Activated CD4-positive, CD25-positive, alpha-beta regulatory T cell treated with anti-CD3 and anti-CD28 coated beads, Interleukin-2, amount 50 U/mL, for 16 hours (primary cell): ENCODE results near the gene CPZ.

Experiments
- DNase-seq: peaks from one replicate; pipeline ENCODE4 v3.0.0-alpha.2; 2020; ENCODE audit warnings: low read depth, low spot score

Gene CPZ

DNA sequence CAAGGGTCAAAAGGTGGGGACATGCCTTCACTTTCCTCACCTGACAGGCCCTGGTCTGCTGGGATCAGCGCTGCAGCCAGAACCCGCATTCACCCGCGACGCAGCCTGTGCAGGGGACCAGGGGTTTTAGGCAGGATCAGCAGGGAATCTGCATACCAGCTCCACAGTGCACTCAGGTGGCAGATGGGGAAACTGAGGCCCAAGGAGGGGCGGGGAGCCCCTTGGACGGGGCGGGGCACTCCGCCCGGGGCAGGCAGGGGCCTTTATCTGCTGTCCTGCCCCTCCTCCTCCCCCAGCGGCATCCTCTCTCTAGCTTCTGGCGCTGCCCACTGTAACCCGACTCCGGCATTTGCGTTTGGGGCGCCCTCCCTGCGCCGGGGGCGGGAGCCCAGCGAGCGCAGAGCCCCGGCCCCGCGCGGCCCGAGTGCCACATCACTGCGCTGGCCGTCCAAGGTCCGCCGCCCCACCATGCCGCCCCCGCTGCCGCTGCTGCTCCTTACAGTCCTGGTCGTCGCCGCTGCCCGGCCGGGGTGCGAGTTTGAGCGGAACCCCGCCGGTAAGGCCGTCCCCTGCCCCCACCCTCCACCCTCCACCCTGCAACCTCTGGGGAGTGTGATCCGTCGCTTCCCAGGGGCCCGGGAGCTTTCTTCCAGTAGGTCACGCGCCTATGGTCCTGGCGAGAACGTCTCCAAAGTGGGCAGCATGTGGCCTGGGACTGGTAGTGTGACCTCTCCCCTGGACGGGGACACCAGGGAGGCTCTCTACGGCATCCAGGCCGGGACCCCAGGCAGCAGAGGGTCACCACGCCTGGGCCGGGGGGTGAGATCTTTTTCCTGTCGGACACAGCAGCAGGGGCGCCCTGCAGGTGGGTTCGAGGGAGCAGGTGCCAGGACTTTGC, at the start of gene CPZ:
Gene CPZ, plus strand, starts transcription at position 400 of the 898 bp plus-strand sequence. Its CDS starts 69 bp downstream, at position 469.
- DNase-seq: no peak

DNA sequence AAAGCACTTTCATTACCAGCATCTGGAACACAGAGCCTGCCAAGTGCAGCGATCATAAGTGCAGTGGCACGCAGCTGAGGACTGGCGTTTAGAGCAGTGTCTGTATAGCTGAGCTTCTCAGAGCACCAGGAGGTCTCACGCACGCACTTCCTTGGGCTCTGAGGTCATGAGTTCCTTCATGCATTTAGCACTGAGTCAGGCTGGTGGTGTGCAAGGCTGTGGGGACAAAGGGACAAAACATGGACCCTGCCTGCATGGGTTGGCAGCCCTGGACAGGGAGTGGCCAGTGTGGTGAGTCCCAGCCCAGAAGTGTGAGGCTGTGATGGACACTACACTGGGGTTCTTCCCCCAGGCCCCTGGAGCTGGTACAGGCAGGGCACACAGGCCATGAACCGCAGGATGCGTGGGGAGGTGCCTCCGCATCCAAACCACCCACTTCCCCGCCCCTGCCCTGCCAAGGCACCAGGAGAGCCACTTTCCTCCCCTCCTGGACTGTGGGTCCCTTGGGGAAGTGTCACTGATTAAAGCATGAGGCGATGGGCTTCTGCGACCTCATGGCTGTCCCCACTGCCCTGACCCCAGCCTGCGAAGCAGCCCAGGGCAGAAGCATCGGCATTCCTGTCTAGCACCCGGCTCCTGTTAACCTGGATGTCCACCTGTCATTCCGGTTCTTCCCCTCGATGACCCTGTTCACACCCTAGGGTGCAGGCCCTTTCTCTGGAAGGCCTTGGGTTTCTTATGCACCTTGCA, 49.6 kb upstream of the CPZ start:
- no peak for DNase-seq

DNA sequence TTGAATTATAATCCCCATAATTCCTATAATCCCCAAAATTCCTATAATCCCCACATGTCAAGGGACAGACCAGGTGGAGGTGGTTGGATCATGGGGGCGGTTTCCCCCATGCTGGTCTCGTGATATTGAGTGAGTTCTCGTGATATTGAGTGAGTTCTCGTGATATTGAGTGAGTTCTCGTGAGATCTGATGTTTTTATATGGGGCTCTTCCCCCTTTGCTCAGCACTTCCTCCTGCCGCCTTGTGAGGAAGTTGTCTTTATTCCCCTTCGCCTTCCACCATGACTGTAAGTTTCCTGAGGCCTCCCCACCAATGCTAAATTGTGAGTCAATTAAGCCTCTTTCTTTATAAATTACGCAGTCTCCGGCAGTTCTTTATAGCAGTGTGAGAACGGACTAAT, 48.9 kb upstream of the CPZ start:
- DNase-seq: no peak

DNA sequence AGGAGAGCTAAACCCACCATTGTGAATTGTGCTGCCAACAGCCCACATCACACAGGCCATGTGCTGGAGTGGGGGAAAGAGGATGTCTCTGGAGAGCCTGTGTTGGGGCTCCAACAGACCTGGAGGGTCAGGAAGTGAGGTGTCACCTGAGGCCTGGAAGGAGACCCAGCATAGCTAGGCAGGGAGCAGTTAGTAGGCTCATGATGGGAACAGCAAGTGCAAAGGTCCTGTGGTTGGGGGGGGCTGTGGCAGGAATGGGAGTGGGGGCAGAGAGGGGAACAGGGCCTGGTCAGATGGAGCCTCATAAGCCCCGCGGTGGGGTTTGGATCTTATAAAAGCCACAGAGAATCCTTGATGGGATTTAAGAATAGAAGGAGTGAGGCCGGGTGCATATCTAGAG, 48.3 kb upstream of the CPZ start:
- DNase-seq: no peak

DNA sequence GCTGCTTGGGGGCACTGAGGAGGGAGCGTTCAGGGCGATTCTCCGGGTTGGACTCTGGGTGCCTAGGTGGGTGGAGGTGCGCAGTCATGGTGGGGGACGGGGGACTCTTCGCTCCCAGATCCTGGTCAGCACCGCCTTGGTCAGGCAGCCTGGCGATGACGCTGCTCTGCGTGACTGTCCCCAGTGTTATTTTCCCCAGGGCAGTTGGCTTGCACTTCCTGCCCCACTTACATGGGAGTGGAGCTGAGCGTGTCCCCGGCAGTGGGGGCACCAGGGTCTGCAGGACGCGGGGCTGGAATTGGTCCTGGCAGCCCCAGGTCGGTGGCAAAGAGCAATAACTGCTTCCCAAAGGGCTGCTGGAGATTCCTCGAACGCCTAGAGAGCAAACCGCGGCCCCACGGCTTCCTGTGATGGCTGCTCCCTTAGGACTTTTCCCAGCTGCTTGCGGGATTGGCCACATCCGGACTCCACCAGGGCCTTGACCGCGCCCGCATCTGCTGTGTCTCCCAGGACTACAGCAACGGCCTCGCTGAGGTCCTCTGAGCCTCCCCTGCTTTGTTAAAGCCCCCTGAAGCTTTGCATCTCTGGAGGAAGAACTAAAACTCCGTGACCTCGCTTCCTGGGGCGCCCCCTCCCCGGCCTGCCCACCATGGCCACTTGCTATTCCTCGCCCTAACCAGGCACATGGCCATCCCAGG, 47.7 kb upstream of the CPZ start:
- no peak for DNase-seq

DNA sequence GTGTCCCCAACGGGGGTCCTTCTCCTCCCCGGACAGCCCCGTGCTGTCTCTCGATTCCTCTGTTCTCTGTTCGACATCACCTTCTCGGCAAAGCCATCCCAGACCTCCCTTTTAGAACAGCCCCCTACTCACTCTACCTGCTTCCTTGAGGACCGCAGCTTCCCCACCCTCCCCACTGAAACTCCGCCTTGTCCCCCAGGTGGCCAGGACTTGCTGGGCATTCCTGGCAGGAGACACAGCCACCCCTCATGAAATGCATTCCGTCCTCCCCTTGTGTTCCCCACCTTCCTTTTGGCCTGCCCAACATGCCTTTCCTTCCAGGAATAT, 47.2 kb upstream of the CPZ start:
- DNase-seq: no peak

DNA sequence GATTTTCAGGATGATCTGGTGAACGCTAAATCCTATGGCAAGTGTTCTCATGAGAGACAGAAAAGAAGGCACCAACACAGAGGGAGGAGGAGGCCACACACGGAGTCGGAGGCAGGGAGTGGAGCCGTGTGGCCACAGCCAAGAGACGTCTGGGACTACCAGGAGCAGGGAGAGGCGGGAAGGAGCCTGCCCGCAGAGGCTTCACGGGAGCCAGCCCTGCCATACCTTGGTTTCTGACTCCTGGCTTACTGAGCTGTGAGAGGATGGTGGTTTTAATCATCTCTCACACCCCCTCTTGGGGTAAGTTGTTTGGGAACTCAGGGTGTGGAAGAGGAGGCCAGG, 45.8 kb upstream of the CPZ start:
- no peak for DNase-seq

DNA sequence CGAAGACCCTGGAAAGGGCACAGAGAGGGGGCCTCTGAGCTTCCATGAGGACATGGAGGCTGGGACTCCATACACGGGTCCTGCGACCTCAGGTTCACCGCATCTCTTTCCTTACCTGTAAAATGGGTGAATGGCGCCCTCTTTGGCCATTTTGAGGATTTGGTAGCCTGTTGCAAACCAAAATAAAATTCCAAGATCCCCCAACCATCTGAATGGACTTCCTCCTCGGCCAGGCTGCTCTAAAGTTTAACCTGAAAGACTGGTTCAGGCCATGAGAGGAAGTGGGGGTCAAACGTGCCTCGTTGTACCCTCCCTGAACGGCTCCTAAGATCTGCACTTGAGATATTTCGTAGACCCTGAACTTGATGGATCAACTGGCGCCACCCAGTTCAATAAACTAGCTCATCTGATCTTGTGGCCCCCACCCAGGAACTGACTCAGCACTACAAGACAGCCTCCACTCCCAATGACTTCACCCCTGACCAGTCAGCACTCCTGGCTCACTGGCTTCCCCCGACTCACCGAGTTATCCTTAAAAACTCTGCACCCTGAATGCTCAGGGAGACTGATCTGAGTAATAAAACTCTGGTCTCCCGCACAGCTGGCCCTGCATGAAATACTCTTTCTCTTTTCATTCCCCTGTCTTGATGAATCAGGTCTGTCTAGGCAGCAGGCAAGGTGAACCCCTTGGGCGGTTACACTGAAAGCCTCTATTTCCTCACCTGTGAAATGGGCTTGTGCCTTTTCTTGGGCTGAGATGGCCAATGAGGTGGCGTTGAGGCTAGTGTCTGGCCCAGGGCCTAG, 45.3 kb upstream of the CPZ start:
- DNase-seq: no peak

DNA sequence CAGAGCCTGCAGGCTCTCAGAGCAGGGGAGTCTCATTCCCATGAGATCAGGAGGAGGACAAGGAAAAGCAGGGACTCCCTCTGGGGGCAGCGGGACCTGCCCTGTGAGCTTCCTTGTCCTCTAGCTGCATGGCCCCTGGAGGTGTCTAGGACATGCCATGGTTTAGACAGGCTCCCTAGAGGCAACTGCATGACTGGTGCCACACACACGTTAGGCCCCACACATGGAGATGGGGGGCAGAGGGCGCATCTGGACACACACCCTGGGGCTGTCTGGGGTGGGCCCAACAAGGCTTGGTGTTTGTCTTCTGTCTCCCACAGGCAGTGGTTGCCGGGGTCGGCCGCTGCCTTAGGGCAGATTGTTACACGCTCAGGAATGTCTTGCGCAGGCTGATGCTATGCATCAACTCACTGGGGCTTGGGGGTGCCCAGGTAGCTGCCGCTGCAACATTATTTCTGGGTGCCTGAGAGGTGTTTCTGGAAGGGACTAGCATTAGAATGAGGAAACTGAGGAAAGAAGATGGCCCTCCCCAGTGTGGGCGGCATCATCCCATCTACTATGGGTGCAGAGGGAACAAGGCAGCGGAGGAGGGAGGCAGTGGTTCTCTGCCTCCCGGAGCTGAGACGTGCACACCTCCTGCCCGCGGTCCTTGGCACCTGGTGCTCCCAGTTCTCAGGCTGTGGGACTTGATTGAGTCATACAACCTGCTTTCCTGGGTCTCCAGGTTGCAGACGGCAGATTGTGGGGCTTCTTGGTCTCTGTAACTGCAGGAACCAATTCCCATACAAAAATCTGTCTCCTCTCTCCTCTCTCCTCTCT, 44.4 kb upstream of the CPZ start:
- no peak for DNase-seq

DNA sequence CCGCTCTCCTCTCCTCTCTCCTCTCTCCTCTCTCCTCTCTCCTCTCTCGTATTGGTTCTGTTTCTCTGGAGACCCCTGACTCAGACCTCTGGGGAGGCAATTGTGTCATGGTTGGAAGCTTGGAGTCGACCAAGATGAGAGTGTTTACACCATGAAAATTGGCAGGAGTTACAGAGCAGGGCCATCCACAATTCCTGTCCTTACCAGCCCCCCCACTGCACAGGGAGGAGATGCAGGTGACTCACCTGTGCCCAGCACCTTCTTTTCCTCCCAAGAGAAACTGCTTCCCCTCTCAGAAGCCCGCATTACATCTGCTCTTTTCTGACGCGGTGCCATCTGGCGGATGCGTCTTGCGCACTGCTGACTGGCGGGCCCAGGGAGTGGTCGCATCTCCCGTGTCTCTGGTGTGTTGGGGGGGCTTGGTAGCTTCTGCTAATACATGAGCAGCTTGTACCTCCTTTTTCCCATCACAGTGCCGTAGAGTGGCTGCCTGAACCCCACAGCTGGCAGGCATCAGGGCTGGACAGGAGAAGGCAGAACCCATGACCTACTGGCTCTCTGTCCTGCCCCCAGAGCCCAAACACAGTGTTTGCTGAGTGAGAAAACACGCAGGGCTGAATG, 43.7 kb upstream of the CPZ start:
- no peak for DNase-seq

DNA sequence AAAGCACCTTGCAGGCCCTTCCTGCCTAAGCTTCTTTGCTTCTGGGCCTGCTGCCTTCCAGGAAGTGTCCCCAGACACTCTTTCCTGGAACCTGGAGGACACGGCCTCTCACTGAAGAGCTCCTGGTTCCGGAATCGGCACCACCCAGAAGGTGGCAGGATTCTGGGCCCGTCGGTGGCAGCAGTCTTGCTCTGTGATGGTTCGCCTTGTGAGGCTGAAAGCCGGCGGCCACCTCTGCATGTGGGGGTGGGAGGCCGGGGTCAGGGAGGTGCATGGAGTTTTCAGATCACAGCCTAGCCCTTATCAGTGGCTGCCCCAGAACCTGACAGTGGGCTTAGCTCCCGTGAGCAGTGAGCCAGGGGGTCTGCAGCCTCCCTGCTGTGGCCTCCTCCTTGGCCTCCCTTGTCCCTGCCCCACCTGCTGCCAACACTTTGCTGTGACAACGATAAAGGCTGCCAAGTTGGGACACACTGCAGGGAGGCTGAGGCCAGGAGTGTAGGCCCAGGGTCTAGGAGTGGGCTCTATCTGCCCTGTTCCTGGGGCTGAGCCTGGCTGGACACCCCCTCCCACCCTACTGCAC, 43.1 kb upstream of the CPZ start:
- DNase-seq: no peak

DNA sequence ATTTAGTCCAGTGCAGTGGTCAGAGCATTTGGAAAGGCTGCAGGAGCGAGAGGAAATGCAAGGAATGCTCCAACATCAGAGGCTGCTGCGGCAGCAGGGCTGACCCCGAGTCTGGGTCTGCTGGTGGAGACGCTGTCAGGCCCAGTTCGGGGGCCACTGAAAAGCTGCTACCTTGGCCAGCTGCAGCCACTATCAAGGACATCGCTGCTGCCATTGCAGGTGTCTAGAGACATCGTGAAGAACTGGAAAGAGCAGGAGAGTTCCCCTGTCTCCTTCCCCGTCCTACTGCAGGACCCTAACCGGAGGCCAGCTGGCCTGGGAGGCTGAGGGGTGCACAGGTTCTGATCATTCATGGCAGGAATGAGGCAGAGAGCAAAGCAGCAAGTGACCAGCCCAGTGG, 41.9 kb upstream of the CPZ start:
- DNase-seq: no peak

DNA sequence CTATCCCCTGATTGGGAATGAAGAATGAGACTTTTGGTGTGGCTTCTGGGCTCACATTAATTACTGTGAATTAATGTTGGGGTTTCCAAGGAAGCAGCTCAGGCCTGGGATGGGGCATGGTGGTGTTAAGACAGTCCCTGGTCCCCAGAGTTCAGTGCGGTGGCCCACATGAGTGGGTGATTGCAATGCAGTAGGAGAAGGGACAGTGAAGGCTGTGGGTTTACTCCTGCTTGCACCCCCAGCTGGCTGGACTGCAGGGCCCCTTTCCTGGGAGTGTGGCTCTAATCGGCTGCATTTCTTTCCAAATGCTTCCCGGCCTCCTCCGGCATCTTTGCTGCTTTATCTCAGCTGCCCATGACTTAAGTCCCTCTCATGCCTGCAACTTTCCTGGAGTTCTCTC, 40.5 kb upstream of the CPZ start:
- DNase-seq: no peak

DNA sequence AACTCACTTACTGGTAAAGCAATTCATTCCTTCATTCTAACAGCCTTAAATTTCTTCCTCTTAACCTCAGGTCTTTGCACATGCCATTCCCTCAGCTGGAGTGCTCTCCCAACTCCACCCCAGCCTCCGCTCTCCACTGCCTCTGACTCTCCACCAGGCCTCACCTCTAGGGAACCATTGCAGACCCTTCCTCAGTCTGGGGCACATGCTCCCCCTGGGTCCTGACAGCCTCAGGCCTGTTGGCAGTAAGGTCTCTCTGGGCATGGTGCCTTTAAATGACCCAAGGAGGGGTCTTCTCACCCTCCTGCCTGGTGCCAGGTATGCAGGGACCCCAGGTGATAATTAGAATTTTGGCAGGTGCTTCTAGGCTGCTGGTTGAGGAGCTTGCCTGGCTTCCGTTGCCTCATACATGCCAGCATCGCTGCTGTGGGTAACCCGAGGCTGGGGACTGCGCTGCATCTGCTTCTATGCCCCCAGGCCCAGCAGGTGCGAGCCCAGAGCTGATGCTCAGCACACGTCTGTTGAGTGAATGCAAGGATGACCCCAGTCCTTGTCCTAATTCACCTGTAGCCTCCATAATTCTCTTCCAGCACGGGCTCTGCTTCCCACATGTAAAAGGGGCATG, 39.9 kb upstream of the CPZ start:
- no peak for DNase-seq

DNA sequence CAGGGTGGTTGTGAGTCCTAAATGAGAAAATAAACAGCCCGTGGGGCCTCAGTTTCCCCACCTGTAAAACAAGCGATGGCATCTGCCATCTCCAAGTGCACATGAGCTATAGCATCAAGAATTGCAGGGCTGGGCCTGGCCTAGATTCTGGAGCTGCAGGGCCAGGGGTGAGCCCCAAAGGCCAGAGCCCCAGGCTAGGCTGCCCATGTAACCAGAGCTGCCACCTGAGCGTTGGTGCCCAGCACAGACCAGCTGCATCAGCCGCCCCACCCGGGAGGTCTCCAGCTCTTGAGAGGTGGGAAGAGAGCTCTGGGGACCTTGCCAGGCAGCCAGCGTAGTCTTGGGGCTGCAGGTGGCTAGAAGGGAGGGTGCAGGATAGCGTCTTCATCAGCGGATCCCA, 39.3 kb upstream of the CPZ start:
- no peak for DNase-seq

DNA sequence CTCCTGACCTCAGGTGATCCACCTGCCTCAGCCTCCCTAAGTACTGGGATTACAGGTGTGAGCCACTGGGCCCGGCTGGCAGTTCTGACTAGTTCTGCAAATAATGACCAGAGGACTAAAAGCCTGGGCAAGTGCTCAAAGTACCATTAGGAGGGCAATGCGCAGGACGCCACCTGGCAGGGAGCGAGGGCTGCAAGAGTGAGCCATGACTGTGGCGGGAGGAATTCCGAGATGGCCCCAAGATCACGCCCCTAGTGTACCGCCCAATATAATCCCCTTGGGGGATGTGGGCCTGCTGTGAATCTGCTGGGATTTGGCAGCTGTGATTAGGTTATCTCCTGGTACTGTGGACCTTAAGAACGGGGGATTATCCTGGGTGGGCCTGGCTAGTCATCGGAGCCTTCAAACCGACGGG, 38.6 kb upstream of the CPZ start:
- no peak for DNase-seq

DNA sequence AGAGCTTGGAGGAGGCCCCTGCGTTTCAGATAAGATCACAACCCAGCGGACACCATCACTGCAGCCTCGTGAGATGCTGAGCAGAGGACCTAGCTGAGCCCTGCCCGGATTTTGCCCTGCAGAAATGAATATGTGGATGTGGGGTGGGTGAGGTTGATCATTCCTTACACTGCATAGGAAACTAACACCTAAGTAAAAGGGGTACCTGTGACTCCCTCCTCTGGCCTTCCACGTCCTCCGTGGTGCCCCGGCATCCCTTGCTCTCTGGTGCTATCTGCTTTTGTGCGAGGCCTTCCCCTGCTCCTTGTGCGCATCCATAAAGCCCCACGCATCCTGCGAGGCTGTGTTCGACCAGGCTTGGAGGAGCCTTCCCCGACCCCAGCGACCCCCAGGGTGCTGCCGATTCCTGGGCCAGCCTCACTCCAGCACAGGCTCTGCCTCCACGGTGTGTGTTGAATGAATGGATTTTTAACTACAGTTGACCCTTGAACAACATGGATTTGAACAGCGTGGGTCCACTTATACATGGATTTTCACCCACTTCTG, 37.9 kb upstream of the CPZ start:
- DNase-seq: no peak

DNA sequence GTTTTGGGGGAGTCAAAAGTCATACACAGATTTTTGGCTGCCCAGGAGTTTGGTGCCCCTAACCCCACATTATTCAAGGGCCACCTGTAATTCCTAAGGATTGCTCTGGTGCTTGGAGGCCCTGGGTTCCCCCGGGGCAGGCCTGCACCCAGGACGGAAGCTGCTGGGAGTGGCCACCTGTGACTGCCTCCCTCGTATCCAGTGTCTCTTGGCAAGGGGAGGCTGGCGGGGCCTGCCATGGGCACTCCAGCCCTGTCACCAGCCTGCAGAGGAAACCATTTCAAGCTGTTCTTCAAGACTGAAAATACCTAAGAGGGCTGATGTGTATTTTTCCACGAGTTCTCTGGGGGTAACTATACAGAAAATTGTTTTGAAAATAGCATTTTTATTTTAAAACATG, 36.8 kb upstream of the CPZ start:
- no peak for DNase-seq
